Sciatic nerve (tissue), 2 donors: ENCODE data around the gene LSM4. TPM values are rescaled to one million over a fixed set of nuclear protein-coding genes. Genes with fewer than 3 reads are reported as not detected.
A peak's percentile ranks its signal among the peaks of the same experiment; 100 is the strongest.

Source experiments
- ATAC-seq: fragments of 200-7000 bp; cut with Tn5 transposase; one replicate; pipeline ENCODE4 v1.9.1; 2020; ENCODE audit warnings: mild to moderate bottlenecking, moderate library complexity
- DNase-seq: peaks from one replicate; pipeline ENCODE4 v3.0.0-alpha.2; 2020; ENCODE audit warnings: low spot score
- intact Hi-C: fragments of 100-400 bp; cut with DNase I; formaldehyde crosslinking; loops from one replicate; pipeline ENCODE4 v1.14.2; 2022
- total RNA-seq: library from RNA; stranded (reverse); fragmentation: NEBNext Ultra II Directional; extraction: Animal tissue kit (Norgen Biotek cat#: 25700); gene quantifications from one replicate; pipeline ENCODE4 v1.2.1, GENCODE V29; 2021
- donor health status: DM: no; HTN: no; CAD: no.
- donor health status: DM: no; HTN: no; CAD: no.

LSM4 gene
- total RNA-seq, 1 donor from 2014 or later: 45.7 TPM

DNA sequence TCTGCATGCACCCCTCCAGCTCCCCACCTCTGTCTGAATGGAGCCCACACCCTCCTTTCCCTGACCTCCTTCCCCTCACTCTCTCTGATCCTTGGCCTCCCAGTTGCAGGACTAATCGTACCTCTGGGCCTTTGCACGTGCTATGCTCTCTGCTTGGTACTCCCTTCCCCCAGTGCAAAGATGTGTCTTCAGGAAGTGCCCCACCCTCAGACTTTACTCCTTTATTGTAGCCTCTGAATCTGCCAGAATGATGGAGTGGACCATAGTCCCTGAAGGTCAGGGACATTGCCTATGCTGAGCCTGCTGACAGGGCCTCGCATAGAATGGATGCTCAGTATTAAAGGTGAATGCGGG, 40.1 kb downstream of the LSM4 start:
- intact Hi-C loops: no loop called here
- DNase-seq (no peak), ATAC-seq (no peak)

- DNase-seq: peak; percentile 79
- ATAC-seq: peak; percentile 60
- intact Hi-C loops: no loop called here
Measured at GRCh38 chr19:18282021-18282787, 40.7 kb downstream of the LSM4 start.

DNA sequence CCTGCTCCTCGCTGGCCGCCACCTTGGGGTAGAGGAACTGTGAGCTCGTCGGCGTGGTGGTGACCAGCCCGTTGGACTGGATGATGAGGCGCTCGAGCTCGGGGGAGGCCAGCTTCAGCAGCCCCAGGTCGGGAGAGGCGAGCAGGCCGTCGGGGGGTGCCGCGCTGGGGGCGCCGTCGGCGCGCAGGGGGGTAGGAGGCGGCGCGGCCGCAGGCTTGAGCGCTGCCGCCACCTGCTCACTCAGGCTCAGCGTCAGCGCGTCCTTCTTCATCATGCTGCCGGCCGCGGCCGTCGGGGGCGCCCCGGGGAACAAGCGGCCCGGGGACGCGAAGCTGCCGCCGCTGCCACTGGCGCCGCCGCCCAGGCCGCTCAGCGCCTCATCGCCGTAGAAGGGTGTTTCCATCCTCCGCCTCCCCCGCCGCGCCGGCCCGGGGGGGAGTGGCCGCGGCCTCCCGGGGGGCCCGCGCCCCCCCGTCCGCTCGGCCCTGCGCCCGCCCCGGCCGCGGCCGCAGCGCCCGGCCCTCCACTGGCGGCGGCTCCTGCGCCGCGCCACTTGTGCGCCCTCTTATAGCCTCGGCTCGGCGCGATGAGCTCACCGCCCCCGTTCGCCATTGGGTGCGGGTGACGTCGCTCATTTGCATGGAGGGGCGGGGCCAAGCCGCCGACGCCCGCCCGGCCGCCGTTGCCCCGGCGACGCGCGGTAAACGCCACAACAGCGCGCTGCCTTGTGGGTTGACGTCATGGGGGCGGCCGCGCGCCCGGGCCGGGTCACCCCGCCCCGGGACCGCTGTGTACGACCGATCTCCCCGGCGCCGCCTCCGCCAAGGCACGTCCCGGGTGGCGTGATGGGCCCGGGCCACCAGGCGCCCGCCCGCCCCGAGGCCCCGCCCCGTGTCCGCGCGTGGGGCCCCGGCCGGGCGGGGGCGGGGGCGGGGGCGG, 41.5 kb downstream of the LSM4 start, which contains the start of gene JUND:
Gene JUND, minus strand, starts transcription at position 541 of the 939 bp plus-strand sequence. Its CDS starts 138 bp downstream, at position 403.
- intact Hi-C loops: no loop called here
- peak; percentile 76 for ATAC-seq

GRCh38 chr19:18280247-18281081, 42.4 kb downstream of the LSM4 start:
- intact Hi-C loops: no loop called here
- DNase-seq (peak; percentile 89), ATAC-seq (peak; percentile 35)

More for the DNA sequence above, 41.5 kb downstream of the LSM4 start, which contains the start of gene JUND:
- DNase-seq: peak; percentile 98

DNA sequence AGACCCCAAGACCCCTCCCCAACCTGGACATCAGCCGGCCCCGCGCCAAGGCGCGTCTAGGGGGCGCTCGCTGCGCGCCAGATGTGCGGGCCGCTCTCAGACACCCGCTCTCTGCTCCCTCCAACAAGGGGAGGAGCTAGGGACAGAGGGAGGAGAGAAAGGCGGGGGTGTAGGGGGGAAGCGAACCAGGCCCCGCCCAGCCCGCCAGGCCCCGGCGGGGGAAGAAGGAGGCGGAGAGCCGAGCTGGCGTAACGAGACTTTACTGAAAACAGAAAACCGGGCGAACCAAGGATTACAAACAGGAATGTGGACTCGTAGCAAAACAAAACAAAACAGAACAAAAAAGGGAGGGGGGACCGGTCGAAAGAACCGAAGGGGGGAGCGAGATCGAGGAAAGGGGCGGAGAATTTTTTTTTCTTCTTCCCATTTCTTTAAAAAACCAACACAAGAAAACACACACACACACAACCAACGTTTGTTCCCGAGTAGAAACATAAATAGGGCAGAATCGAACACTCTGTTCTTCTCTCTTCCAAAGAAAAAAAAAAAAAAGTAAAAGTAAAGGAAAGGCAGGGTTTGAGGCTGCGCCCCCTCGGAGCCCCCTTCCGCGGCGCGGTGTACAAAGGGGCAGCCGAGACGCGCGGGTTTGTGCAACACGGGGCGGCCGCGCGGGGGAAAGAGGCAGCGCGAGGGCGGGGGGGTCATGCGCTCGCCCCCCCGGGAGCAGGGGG, 43.2 kb downstream of the LSM4 start:
- peak; percentile 83 for ATAC-seq

DNA sequence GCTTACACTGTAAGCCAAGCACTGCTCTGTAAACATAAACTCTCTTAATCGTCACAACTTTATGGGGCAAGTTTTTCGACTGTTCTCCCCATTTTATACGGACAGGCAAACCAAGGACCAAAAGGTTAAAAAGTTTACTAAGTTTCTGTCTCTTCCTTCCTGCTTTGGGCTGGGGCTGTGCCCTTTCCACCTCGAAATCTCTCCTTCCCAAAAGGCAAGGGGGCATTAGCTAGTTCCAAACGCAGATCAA, 43.7 kb downstream of the LSM4 start:
- ATAC-seq: no peak
- intact Hi-C loops: loop anchor here (5.0 kb wide), 1 partner anchor 43 kb away; the partner anchor contains the start of gene LSM4

More for the DNA sequence above, 43.2 kb downstream of the LSM4 start:
- intact Hi-C loops: loop anchor here (5.0 kb wide), 1 partner anchor 43 kb away; the partner anchor contains the start of gene LSM4
- DNase-seq: peak; percentile 94

GRCh38 chr19:18278521-18279265, 44.2 kb downstream of the LSM4 start:
- intact Hi-C loops: loop anchor here (5.0 kb wide), 1 partner anchor 44 kb away; the partner anchor contains the start of gene LSM4
- ATAC-seq (no peak), DNase-seq (no peak)

More for the DNA sequence above, 43.7 kb downstream of the LSM4 start:
- no peak for DNase-seq

DNA sequence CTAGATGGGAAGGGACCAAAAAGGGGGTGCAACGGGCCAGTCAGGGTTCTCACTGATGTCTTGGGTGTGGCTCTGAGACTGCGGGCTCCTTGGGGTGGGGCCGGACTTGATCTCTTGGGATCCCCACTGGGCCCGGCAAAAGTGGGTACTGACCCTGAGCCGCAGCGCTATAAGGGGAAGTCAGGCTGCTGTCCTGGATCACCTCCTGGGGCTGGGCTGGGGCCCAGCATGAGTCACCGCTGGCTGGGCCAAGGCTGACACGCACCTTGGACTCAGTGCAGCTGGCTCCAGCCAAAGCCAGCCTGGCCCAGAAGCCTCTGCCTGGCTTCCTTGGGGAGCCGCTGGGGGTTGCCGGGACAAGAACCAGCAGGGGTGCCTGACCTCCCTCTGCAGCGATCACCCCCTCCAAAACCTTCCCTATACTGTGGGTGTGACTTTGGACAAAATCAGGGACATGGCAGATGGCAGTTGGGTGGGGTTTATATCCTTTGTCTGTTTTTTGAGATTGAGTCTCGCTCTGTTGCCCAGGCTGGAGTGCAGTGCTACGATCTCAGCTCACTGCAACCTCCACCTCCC, 48.0 kb downstream of the LSM4 start:
- ATAC-seq: peak; percentile 85
- intact Hi-C loops: loop anchor here (5.0 kb wide), 1 partner anchor 47 kb away; the partner anchor contains the start of gene LSM4
- DNase-seq: peak; percentile 90

DNA sequence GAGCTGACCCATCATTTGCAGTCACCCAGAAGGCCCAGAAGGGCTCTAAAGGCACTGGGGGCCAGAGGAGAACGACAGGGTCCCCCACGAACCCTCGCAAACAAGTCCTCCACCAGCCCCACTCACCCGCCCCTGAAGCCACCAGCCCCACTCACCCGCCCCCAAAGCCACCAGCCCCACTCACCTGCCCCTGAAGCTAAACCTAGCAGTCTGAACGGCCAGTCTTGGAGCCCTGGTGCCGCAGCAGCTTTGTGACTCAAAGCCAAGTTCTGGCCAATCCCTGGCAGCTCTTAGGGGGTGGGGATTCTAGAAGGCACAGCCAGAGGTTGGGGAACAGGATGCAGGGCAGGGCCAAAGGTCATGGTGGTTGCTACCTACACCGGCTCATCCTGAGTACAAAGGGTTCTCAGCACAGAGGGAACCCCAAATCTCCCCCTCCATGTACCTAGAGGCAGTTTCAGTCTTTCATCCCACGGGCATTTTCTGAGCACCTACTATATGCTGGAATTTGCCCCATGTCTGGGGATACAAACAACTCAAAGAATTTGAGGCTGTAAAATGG, 48.6 kb downstream of the LSM4 start, which contains the start of gene IQCN:
Gene IQCN, minus strand, starts transcription at position 234 of the 562 bp plus-strand sequence. CDS start 4,974 bp downstream, outside the sequence.
- ATAC-seq (peak; percentile 3), DNase-seq (no peak)
- intact Hi-C loops: no loop called here

GRCh38 chr19:18273561-18274218, 49.2 kb downstream of the LSM4 start:
- no peak for DNase-seq
- no peak for ATAC-seq
- intact Hi-C loops: no loop called here

DNA sequence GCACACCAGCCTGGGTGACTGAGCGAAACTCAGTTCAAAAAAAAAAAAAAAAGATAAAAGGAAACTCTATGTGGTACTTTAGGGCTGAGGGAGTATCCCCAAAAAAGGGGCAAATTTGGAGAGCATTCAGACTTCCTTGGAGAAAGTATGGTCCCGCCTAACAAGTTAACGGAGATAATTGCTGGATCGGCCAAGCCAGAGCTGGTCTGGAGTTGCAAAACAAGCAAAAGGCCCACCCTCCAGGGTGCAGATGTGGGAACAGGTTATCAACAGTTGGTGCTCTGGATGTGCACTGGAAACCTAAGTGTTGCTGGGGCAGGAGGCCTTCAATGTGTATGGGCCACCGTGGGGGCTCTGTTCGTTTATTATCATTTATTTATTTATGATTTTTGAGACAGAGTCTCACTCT, 51.4 kb downstream of the LSM4 start:
- no peak for DNase-seq
- no peak for ATAC-seq
- intact Hi-C loops: no loop called here

DNA sequence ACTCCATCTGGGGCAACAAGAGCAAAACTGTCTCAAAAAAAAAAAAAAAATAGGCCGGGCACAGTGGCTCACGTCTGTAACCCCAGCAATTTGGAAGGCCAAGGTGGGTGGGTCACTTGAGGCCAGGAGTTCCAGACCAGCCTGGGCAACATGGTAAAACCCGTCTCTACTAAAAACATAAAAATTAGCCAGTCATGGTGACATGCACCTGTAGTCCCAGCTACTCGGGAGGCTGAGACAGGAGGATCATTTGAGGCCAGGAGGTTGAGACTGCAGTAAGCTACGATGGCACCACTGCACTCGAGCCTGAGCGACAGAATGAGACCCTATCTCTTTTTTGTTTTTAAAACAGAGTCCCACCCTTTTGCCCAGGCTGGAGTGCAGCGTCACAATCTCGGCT, 52.5 kb downstream of the LSM4 start:
- no peak for DNase-seq
- ATAC-seq: no peak
- intact Hi-C loops: no loop called here

DNA sequence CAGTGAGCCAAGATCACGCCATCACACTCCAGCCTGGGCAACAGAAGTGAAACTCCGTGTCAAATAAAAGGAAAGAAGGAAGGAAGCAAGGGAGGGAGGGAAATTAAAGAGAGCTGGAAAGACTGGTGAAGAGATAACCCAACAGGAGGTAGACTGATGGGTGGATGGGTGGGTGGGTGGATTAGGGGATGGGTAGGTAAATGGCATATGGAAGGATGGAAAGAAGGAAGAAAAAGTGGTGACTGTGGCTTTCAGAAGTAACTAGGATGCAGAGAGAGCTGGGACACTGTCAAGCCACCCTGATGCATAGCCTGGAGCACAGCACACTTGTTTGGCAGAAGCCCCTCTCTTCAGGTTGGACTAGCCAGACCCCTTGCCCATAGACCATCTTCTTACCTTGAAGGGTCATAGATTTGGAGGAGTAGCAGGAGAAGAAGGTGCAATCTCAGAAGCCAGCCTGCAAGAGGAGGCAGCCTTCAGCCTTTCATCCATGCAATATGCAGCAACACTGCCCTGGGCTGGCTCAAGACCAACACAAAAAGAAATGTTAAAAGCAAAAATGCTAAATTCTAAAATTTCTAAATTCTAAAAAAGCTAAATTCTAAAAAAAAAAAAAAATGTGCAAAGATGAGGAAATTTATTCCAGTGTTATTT, 53.7 kb downstream of the LSM4 start:
- ATAC-seq (no peak), DNase-seq (no peak)
- intact Hi-C loops: loop anchor here (10.0 kb wide), 1 partner anchor 1844 kb away; no protein-coding TSS in a partner anchor

DNA sequence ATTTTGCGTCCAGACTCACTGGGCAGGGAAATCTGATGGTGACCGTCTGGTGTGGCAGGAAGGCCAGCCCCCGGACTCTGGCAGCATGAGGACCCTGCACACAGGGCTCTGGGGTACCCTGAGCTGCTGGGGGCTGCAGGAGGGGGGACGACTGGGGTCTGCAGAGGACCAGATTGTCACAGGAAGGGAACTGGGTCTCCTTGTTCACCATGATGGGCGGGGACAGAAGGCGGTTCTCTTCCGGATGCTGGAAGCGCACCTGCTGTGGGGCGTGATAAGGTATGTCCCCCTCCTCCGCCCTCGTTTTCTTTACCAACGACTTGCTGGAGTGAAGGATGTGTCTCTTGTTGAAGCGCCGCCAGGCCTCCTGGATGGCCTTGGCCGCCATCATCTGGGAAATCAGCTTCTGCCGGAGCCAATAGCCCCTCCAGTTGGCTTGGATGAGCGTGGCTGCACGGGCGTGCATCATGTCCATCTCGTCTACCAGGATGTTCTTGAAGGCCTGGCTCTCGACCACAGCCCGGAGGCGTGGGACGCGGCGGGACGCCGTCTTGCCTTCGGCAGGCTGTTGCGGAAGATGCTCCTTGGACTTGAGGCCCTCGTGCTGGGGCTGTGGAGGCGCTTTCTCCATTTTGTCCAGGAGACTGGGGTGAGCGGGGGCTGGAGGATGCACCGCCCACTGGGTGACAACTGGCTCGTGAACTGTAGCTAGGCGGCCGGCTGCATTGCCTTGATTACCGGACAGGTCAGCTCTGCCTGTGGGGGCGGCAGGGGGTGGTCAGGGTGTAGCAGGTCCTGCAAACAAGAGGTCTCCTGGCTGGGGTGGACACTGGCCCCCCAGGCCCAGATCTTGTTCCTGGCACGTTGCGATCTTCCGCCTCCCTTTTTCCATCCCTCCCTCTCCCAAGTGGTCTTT, 55.8 kb downstream of the LSM4 start:
- ATAC-seq (no peak), DNase-seq (no peak)
- intact Hi-C loops: loop anchor here (10.0 kb wide), 1 partner anchor 1842 kb away; no protein-coding TSS in a partner anchor

DNA sequence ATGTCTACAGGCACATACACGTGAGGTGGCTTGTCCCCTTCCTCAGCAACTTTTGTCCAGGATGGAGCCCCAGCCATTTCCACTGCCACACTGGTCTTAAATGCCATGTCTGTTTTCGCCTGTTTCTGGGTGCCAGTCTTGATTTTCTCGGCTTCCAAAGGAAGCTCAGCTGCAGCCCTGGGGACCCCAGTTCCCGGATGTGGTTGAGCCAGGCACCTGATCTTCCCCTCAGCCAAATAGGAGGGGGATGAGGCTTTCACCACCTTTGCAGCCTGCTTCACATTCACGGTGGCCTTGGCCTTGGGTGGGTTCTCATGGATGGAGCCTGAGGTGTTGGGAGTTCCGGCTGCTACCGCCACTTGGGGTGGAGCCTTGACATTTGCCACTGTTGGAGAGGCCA, 57.3 kb downstream of the LSM4 start:
- DNase-seq: no peak
- ATAC-seq: no peak
- intact Hi-C loops: loop anchor here (10.0 kb wide), 1 partner anchor 1841 kb away; no protein-coding TSS in a partner anchor
